GM15510 (cell line): ENCODE measurements around the gene DLG4.

Experiments
- POLR2A ChIP-seq: IDR thresholded peaks from 3 replicates; pipeline ENCODE4 v1.6.1; 2011; ENCODE audit warnings: borderline replicate concordance; ENCODE audit not compliant: insufficient read length; ENCODE audit errors: extremely low read depth

DLG4 gene

GRCh38 chr17:7191571-7192270, 27.9 kb downstream of the DLG4 start:
- no peak for TF ChIP-seq POLR2A

GRCh38 chr17:7191069-7191468, 28.6 kb downstream of the DLG4 start:
- TF ChIP-seq POLR2A = no peak

- TF ChIP-seq POLR2A = no peak
Measured at GRCh38 chr17:7190276-7190917, 29.2 kb downstream of the DLG4 start.

GRCh38 chr17:7186241-7186640, 33.4 kb downstream of the DLG4 start:
- TF ChIP-seq POLR2A = no peak

- no peak for TF ChIP-seq POLR2A
Measured at GRCh38 chr17:7184647-7185046, 35.0 kb downstream of the DLG4 start.

- TF ChIP-seq POLR2A = no peak
Measured at GRCh38 chr17:7184091-7184488, 35.5 kb downstream of the DLG4 start.

GRCh38 chr17:7183433-7184090, 36.1 kb downstream of the DLG4 start:
- no peak for TF ChIP-seq POLR2A

GRCh38 chr17:7179317-7180254, 40.0 kb downstream of the DLG4 start, which contains the start of gene ASGR1:
ASGR1 (minus strand) TSS chr17:7179370; CDS start chr17:7178563, 807 bp downstream.
- no peak for TF ChIP-seq POLR2A

- no peak for TF ChIP-seq POLR2A
Measured at GRCh38 chr17:7178973-7179316, 40.7 kb downstream of the DLG4 start.

- no peak for TF ChIP-seq POLR2A
Measured at GRCh38 chr17:7177954-7178477, 41.6 kb downstream of the DLG4 start.

- no peak for TF ChIP-seq POLR2A
Measured at GRCh38 chr17:7177191-7177953, 42.3 kb downstream of the DLG4 start.

- TF ChIP-seq POLR2A = no peak
Measured at GRCh38 chr17:7176841-7177190, 42.8 kb downstream of the DLG4 start.

GRCh38 chr17:7176107-7176840, 43.4 kb downstream of the DLG4 start:
- no peak for TF ChIP-seq POLR2A

- TF ChIP-seq POLR2A = no peak
Measured at GRCh38 chr17:7175330-7175733, 44.3 kb downstream of the DLG4 start.
